Fibroblast of pulmonary artery (primary cell): ENCODE results near the gene MAPK8IP1.

ENCODE experiments used
- DNase-seq: peaks from one replicate; pipeline ENCODE4 v3.0.0-alpha.2; 2010; ENCODE audit warnings: low read depth
- H3K4me3 ChIP-seq: replicated peaks from 2 replicates; pipeline ENCODE4 v1.5.1; 2011; ENCODE audit warnings: low read depth, mild to moderate bottlenecking, control low read depth, low read length, moderate library complexity
- TF ChIP-seq, protein P1 (sequence below): IDR thresholded peaks from 2 replicates; pipeline ENCODE4 v1.5.1; 2011; ENCODE audit warnings: mild to moderate bottlenecking, control low read depth, low read length, inconsistent platforms; ENCODE audit errors: missing control alignments

MAPK8IP1 gene

DNA sequence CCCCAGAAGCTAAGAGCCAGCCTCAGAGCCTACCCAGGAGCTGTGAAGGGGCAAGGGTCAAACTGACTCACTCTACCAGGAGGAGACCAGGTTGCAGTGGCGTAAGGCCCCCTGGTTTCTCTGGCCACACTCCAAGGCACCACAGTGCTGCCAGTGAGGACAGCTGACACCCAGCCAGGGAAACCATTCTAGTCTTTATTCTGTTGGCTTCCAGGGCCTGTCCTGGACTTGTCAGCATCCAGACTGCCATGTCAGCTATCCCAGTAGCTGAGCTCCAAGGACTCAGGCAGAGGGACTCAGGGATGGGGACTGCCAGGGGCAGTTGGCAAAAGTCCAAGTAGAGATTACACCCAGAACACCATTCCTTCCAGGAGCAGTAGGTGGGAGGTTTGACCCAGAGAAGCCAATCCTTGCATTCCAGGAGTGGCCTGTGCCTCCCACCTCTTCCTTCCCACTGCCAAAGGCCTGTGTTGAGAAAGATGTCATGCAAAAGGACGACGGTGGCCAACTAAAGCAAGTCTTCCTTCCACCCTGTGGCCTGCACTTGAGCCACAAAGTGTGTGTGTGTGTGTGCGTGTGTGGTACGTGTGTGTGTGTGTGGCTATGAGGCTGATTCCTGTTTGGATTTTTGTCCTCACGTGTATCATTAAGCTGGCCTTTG is 3.6 kb upstream of the MAPK8IP1 start:
- TF ChIP-seq, protein P1, sequence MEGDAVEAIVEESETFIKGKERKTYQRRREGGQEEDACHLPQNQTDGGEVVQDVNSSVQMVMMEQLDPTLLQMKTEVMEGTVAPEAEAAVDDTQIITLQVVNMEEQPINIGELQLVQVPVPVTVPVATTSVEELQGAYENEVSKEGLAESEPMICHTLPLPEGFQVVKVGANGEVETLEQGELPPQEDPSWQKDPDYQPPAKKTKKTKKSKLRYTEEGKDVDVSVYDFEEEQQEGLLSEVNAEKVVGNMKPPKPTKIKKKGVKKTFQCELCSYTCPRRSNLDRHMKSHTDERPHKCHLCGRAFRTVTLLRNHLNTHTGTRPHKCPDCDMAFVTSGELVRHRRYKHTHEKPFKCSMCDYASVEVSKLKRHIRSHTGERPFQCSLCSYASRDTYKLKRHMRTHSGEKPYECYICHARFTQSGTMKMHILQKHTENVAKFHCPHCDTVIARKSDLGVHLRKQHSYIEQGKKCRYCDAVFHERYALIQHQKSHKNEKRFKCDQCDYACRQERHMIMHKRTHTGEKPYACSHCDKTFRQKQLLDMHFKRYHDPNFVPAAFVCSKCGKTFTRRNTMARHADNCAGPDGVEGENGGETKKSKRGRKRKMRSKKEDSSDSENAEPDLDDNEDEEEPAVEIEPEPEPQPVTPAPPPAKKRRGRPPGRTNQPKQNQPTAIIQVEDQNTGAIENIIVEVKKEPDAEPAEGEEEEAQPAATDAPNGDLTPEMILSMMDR = no peak
- no peak overlapping the region for H3K4me3 ChIP-seq
- peak; percentile 29 for DNase-seq

DNA sequence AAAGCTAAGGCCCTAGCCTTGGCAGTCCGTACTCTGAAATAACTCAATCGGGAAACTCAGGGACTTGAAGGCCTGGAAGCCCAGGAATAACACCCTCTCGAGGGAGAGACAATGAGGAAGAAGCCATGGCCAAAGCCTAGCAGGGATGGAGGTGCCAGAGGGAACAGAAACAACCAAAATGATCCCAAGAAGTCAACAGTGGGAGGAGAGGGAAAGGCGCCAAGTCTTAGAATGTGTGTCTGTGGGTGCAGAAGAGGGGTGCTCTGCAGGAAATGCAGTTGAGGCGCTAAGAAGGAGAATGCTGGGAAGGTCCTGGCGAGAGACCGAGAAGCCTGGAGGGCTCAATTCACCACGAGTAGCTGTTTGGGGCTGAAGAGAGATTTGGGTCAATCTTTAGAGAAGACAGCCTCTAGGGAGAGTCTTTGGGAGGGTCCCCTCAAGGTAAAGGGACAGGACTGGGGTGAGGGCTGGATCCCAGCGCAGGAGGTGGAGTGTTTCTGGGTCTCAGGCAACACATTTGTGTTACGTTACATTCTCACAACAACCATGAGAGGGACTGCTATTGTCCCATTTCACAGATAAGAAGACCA is 760 bp upstream of the MAPK8IP1 start:
- no peak overlapping the region for H3K4me3 ChIP-seq
- DNase-seq = no peak
- TF ChIP-seq, protein P1 = no peak

DNA sequence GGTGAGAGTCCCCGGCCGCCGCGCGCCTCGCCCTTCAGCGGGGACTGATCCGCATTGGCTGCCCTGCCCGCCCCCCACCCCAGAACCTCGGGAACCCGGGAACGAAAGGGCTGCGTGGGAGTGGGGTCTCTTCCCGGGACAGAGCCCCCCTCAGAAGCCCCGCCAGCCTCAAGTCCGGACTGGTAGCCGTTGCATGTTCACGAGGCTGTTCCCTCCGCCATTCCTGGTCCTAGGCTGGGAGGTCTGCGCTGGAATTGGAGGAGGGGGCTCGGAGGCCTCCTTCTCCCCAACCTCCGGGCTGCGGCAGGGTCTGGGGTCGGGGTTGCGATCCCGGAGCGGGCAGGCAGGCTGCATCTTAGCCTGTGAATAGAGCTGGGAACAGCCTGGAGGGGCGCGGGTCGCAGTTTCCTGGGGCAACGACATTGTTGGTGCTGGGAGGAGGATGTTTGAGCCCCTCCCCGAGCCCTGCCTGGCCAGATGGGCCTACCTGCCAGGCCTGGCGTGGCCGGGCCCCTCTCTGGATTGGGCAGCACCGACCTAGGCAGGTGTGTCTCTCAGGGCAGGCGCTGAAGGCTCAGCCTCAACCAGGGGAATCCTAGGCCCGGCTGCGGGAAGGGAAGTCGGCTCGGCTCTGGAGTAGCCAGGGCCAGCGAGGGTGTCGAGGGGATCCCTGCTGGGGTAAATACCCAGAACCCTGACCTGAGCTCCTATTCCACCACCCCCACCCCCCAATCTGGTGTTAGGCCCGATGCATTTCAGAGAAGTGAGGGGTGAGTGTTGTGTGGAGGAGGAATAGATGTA is 670 bp downstream of the MAPK8IP1 start:
- H3K4me3 ChIP-seq = peak overlapping the region; percentile 43
- no peak for DNase-seq
- TF ChIP-seq, protein P1 = no peak

DNA sequence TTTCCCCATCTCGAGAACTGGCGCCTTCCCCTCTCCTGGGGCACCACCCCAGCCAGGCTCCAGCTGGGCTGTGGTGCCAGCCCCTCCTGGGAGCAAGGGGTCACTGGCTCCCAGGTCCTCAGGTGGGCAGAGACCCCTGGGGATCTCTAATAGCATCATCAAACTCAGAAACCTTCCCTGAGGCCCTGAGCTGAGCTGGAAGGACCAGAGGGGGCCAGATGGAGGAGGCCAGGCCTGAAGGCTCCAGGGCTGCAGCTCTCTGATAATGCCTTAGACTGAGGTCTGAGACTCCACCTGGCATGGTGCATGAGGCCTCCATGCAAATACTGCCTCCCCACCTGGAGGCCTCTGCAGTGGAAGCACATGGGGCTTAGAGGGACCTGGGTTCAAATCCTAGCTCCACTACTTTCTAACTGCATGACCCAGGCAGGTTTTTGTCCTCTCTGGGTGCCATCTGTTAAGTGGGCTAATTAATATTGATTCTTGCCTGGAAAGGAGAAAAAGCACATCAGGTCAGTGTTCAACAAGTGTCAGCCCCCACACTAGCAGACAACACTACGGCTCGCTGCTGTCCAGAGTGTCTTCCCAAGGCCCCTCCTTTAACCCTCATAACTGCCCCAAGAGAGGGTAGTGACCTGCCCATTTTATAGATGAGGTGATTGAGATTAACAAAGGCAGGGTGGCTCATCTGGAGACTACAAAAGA is 1.5 kb downstream of the MAPK8IP1 start:
- no peak for DNase-seq
- no peak overlapping the region for H3K4me3 ChIP-seq
- TF ChIP-seq, protein P1 = no peak

DNA sequence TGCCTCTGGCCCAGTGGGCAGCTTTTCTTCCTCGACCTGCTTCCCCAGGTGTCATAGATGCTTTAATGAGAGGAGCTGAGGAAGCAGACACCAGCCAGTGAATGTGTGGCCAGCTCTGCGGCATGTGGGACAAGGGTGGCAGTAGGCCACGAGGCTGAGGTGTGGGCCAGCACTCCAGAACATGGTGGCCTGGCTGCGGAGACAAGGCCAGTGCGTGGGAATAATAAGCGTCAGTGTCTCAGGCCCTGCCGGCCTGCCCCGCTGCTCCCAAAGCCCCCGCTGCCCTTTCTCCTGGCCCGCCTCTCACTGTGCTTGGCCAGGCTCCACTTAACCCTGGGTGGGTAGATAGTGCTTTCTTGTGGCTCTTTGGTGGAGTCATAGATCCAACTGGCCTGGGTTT is 2.1 kb downstream of the MAPK8IP1 start:
- TF ChIP-seq, protein P1 = no peak
- no peak for DNase-seq
- no peak overlapping the region for H3K4me3 ChIP-seq

DNA sequence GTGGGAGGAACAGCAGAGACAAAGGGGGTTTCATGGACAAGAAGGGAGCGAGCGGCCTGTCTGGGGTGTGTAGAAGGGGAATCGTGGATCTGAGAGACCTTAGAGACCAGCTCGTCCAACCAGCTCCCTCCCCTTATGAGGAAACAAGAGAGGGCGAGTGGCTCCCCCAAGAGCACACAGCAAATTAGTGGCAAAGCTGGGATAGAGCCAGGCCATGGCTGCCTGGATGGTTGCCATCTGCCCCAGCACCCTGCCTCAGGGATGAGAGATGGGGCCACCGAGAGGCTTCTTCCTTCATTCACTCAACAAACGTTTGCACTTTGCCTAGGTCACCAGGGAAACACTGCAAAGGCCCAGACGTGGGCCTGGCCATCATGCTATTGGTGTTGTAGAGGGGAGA is 4.1 kb downstream of the MAPK8IP1 start:
- no peak for DNase-seq
- TF ChIP-seq, protein P1 = no peak
- no peak overlapping the region for H3K4me3 ChIP-seq
